Endodermal cell (in vitro differentiated cells): ENCODE data around the gene FAM151A. TPM values are rescaled to one million over a fixed set of nuclear protein-coding genes. Genes with fewer than 3 reads are reported as not detected.

Experiments
- DNase-seq: peaks from one replicate; pipeline ENCODE4 v3.0.0-alpha.2; 2017
- H3K27ac ChIP-seq: 2 replicates; pipeline ENCODE4 v1.5.1; 2013; ENCODE audit warnings: mild to moderate bottlenecking, low read depth, low read length, moderate library complexity
- H3K27me3 ChIP-seq: 2 replicates; pipeline ENCODE4 v1.6.1; 2013; ENCODE audit warnings: mild to moderate bottlenecking, low read length, moderate library complexity; ENCODE audit not compliant: insufficient read depth, control insufficient read depth, poor library complexity, severe bottlenecking
- H3K36me3 ChIP-seq: 2 replicates; pipeline ENCODE4 v1.7.0; 2013; ENCODE audit warnings: mild to moderate bottlenecking, low read length, moderate library complexity; ENCODE audit not compliant: control insufficient read depth, insufficient read depth
- H3K4me1 ChIP-seq: one replicate; pipeline ENCODE4 v1.7.0; 2013; ENCODE audit warnings: low read length; ENCODE audit not compliant: control insufficient read depth, insufficient read depth
- H3K4me3 ChIP-seq: 2 replicates; pipeline ENCODE4 v1.5.1; 2013; ENCODE audit warnings: mild to moderate bottlenecking, low read length, moderate library complexity
- H3K9ac ChIP-seq: 2 replicates; pipeline ENCODE4 v1.6.1; 2013; ENCODE audit warnings: mild to moderate bottlenecking, low read length, moderate library complexity; ENCODE audit not compliant: poor library complexity, severe bottlenecking; ENCODE audit errors: extremely low read depth
- H3K9me3 ChIP-seq: 2 replicates; pipeline ENCODE4 v1.6.1; 2013; ENCODE audit warnings: mild to moderate bottlenecking, low read length, moderate library complexity; ENCODE audit not compliant: control insufficient read depth
- H3K27ac Mint-ChIP-seq: 2 replicates; pipeline ENCODE4 v1.8.0; 2020; ENCODE audit warnings: mixed read lengths
- H3K27me3 Mint-ChIP-seq: 2 replicates; pipeline ENCODE4 v1.8.0; 2021; ENCODE audit warnings: mild to moderate bottlenecking, mixed read lengths; ENCODE audit not compliant: insufficient read depth
- H3K36me3 Mint-ChIP-seq: 2 replicates; pipeline ENCODE4 v1.8.0; 2020; ENCODE audit warnings: low read depth, mixed read lengths
- H3K4me1 Mint-ChIP-seq: 2 replicates; pipeline ENCODE4 v1.8.0; 2020; ENCODE audit warnings: mixed read lengths
- H3K4me3 Mint-ChIP-seq: 2 replicates; pipeline ENCODE4 v1.8.0; 2020; ENCODE audit warnings: mild to moderate bottlenecking, moderate library complexity, mixed read lengths
- H3K9me3 Mint-ChIP-seq: 2 replicates; pipeline ENCODE4 v1.8.0; 2020; ENCODE audit warnings: mild to moderate bottlenecking, mixed read lengths
- WGBS, 2 experiments: methylation state at CpG; one replicate each; pipeline versions ENCODE4 v1.1.5 to v1.1.7; 2013; ENCODE audit warnings: missing lambda C conversion rate in 2 of 2, mixed read lengths in 1 of 2; ENCODE audit not compliant: insufficient coverage in 1 of 2, insufficient read length in 1 of 2; 5-methylcytosine and 5-hydroxymethylcytosine counted together
- total RNA-seq, 2 donors: library from RNA; stranded (reverse); fragmentation: NEBNext Ultra II Directional in 1 of 2; extraction: Animal tissue kit (Norgen Biotek cat#: 25700) in 1 of 2; gene quantifications; 2 replicates in 1 of 2; 3 replicates in 1 of 2; pipeline ENCODE4 v1.2.1, GENCODE V29; 2021
- TF ChIP-seq, protein P1 (sequence below): fragments of 200-600 bp; sonication (generic); conservative IDR thresholded peaks from 2 replicates; pipeline ENCODE4 v1.5.0; 2021; ENCODE audit warnings: antibody characterized with exemption, mild to moderate bottlenecking

FAM151A gene
- total RNA-seq, 2 donors from 2014 or later = not detected

- 91 to 93% methylated on average over 2 to 10 of the region's 10 CpGs for WGBS, 2 experiments
- no peak overlapping the region for H3K4me3 ChIP-seq
- no peaks in the 10 kb centered on the region for H3K9me3 ChIP-seq
- Mint-ChIP-seq H3K4me3 (no peak overlapping the region), H3K27me3 (no peaks in the 10 kb centered on the region), H3K36me3 (peaks cover under 1% of the 10 kb centered on the region), H3K9me3 (no peaks in the 10 kb centered on the region), H3K27ac (no peak overlapping the region), H3K4me1 (peaks cover 5% of the 10 kb centered on the region)
- H3K27ac ChIP-seq = no peak overlapping the region
- H3K9ac ChIP-seq = no peak overlapping the region
- H3K27me3 ChIP-seq = no peaks in the 10 kb centered on the region
- no peaks in the 10 kb centered on the region for H3K36me3 ChIP-seq
- TF ChIP-seq, protein P1, sequence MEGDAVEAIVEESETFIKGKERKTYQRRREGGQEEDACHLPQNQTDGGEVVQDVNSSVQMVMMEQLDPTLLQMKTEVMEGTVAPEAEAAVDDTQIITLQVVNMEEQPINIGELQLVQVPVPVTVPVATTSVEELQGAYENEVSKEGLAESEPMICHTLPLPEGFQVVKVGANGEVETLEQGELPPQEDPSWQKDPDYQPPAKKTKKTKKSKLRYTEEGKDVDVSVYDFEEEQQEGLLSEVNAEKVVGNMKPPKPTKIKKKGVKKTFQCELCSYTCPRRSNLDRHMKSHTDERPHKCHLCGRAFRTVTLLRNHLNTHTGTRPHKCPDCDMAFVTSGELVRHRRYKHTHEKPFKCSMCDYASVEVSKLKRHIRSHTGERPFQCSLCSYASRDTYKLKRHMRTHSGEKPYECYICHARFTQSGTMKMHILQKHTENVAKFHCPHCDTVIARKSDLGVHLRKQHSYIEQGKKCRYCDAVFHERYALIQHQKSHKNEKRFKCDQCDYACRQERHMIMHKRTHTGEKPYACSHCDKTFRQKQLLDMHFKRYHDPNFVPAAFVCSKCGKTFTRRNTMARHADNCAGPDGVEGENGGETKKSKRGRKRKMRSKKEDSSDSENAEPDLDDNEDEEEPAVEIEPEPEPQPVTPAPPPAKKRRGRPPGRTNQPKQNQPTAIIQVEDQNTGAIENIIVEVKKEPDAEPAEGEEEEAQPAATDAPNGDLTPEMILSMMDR = no peak
- no peaks in the 10 kb centered on the region for H3K4me1 ChIP-seq
- DNase-seq = no peak
Measured at GRCh38 chr1:54593571-54594160, 29.7 kb downstream of the FAM151A start.

DNA sequence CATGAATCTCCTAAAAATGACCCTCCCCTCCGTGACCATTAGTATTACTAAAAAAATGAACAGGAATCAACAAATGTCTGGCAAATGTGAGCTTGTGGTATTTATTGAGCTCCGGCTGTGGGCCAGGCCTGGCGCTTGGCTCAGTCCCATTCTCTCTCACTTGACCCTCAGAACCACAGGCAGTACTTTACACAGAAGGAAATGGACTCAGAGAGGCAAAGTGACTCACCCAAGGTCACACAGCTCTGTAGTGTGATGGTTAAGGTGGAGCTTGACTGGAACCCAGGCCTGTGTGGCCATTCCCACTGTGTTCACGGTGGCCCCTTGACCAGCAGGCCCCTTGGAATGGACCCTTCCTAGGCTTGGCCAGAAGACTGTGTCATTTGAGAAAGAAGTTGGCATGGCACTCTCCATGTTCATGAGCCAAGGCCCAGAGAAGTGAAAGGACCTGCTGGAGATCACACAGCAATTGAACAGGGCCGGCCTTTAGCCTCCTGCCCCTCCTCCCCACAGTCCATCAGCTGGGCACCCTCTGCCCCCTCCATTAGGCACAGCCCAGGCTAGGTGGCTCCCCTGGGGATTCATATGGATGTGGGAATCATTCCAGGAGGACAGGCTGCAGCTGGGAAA lies 32.1 kb downstream of the FAM151A start:
- Histone ChIP-seq H3K36me3 (no peaks in the 10 kb centered on the region), H3K9ac (no peak overlapping the region), H3K4me1 (no peaks in the 10 kb centered on the region), H3K9me3 (no peaks in the 10 kb centered on the region), H3K4me3 (no peak overlapping the region), H3K27me3 (no peaks in the 10 kb centered on the region), H3K27ac (no peak overlapping the region)
- TF ChIP-seq, protein P1 = no peak
- 71 to 90% methylated on average over 1 to 5 of the region's 5 CpGs for WGBS, 2 experiments
- DNase-seq = no peak
- Mint-ChIP-seq H3K27me3 (no peaks in the 10 kb centered on the region), H3K4me3 (no peak overlapping the region), H3K36me3 (peaks cover 2% of the 10 kb centered on the region), H3K9me3 (no peaks in the 10 kb centered on the region), H3K27ac (no peak overlapping the region), H3K4me1 (peaks cover 5% of the 10 kb centered on the region)

DNA sequence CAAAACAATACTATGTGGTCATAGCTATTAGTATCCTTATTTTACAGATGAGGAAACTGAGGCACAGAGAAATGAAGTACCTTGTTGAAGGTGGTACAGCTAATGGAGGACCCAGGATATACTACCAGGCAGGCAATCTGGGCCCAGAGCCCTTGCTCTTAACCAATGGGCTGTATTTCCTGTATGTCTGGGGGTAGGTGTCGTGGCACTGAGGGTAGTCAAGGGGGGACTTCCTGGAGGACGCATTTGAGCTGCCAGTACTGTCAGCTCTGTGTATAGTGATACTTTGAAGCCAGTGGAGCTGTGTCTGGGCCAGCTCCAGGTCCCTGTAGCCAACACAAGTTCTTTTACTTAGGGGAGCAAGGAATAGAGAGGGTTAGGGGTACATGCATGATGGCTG lies 34.9 kb downstream of the FAM151A start:
- H3K36me3 Mint-ChIP-seq = peaks cover 2% of the 10 kb centered on the region
- Histone ChIP-seq H3K27me3 (no peaks in the 10 kb centered on the region), H3K9ac (no peak overlapping the region), H3K4me1 (no peaks in the 10 kb centered on the region), H3K36me3 (no peaks in the 10 kb centered on the region), H3K9me3 (no peaks in the 10 kb centered on the region), H3K4me3 (no peak overlapping the region), H3K27ac (no peak overlapping the region)
- no peak overlapping the region for H3K4me3 Mint-ChIP-seq
- TF ChIP-seq, protein P1 = no peak
- DNase-seq = no peak
- no peak overlapping the region for H3K27ac Mint-ChIP-seq
- H3K4me1 Mint-ChIP-seq = peaks cover 5% of the 10 kb centered on the region
- 87 to 100% methylated on average over 2 of the region's 2 CpGs for WGBS, 2 experiments
- no peaks in the 10 kb centered on the region for H3K27me3 Mint-ChIP-seq
- H3K9me3 Mint-ChIP-seq = no peaks in the 10 kb centered on the region
